Endothelial cell (in vitro differentiated cells): ENCODE results near the gene TAF1A. TPM values are rescaled to one million over a fixed set of nuclear protein-coding genes. Genes with fewer than 3 reads are reported as not detected.

ENCODE experiments used
- DNase-seq: peaks from one replicate; pipeline ENCODE4 v3.0.0; 2021; ENCODE audit warnings: low spot score
- H3K27ac Mint-ChIP-seq: one replicate; pipeline ENCODE4 v1.8.0; 2021; ENCODE audit warnings: mixed read lengths, inconsistent platforms; ENCODE audit not compliant: unreplicated experiment
- H3K27me3 Mint-ChIP-seq: one replicate; pipeline ENCODE4 v1.8.0; 2021; ENCODE audit warnings: mild to moderate bottlenecking, moderate library complexity, mixed read lengths, inconsistent platforms; ENCODE audit not compliant: unreplicated experiment
- H3K36me3 Mint-ChIP-seq: one replicate; pipeline ENCODE4 v1.8.0; 2021; ENCODE audit warnings: mild to moderate bottlenecking, low read depth, mixed read lengths, inconsistent platforms; ENCODE audit not compliant: unreplicated experiment
- H3K4me1 Mint-ChIP-seq: one replicate; pipeline ENCODE4 v1.8.0; 2021; ENCODE audit warnings: mild to moderate bottlenecking, mixed read lengths, inconsistent platforms; ENCODE audit not compliant: unreplicated experiment
- H3K4me3 Mint-ChIP-seq: one replicate; pipeline ENCODE4 v1.8.0; 2021; ENCODE audit warnings: mild to moderate bottlenecking, mixed read lengths, inconsistent platforms; ENCODE audit not compliant: unreplicated experiment
- H3K9me3 Mint-ChIP-seq: one replicate; pipeline ENCODE4 v1.8.0; 2021; ENCODE audit warnings: mixed read lengths, inconsistent platforms; ENCODE audit not compliant: unreplicated experiment
- CTCF ChIP-seq: fragments of 200-600 bp; sonication (generic); IDR thresholded peaks from one replicate; pipeline ENCODE4 v1.5.0; 2021; ENCODE audit warnings: antibody characterized with exemption; ENCODE audit not compliant: unreplicated experiment
- total RNA-seq: library from RNA; stranded (reverse); fragmentation: NEBNext Ultra II Directional; extraction: Animal tissue kit (Norgen Biotek cat#: 25700); gene quantifications from one replicate; pipeline ENCODE4 v1.2.1, GENCODE V29; 2021; ENCODE audit not compliant: unreplicated experiment

TAF1A gene
- total RNA-seq, 1 donor from 2014 or later = 6.6 TPM

DNA sequence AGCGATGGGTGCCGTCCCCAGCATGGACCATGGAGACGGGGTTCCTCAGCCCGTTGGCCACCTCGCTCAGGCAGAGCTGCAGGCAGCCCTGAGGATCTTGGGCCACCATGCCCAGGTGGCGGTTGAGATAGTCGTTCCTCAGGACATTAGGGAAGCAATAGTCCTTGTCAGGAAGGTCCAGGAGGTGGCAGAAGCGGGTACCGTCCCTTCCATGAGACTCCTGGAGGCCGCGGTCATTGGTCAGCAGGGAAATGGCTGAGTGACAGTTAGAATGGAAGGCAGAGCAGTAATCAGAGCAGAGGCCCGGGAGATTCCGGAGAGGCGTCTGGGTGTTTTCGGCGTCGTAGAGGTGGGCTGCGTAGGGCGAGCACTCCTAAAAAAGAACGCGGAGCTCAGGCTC lies 45.9 kb downstream of the TAF1A start:
- Mint-ChIP-seq H3K4me1 (no peaks in the 10 kb centered on the region), H3K27ac (no peak overlapping the region), H3K27me3 (peaks cover 3% of the 10 kb centered on the region), H3K36me3 (no peaks in the 10 kb centered on the region), H3K4me3 (no peak overlapping the region), H3K9me3 (no peaks in the 10 kb centered on the region)
- no peak for TF ChIP-seq CTCF
- DNase-seq = no peak

- TF ChIP-seq CTCF = no peak
- no peaks in the 10 kb centered on the region for H3K36me3 Mint-ChIP-seq
- H3K9me3 Mint-ChIP-seq = no peaks in the 10 kb centered on the region
- no peaks in the 10 kb centered on the region for H3K4me1 Mint-ChIP-seq
- H3K27me3 Mint-ChIP-seq = peaks cover 3% of the 10 kb centered on the region
- no peak overlapping the region for H3K27ac Mint-ChIP-seq
- H3K4me3 Mint-ChIP-seq = no peak overlapping the region
- no peak for DNase-seq
Observed at GRCh38 chr1:222540598-222540995, 49.1 kb downstream of the TAF1A start.

DNA sequence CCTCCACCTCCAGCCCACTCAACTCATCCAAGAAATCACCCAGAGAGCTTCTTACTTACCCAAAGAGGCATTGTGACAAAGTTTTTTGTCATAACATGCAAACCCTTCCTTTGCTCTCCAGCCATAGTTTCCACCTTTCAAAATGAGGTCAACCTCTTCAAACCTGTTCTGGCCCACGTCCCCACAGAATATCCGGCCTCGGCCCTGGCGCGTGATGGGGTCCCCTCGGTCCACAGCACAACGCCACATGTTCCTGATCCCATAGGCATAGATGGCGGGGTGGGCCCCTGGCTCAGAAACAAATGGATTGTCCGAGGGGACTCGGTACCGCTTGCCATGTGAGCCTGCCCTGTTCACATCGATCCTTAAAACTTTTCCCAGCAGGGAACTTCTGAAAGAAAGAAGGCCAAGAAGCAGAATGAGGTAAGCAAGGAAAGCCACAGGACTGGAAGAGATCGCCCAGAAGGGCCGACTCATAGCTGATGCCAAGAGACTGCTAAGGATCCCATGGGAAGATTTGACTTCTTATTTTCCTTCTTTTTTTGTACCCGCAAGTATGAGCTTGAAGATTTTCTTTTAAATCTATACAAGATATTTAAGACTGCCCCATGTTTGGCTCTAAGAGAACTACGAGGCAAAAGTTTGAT lies 49.7 kb downstream of the TAF1A start:
- H3K4me1 Mint-ChIP-seq = no peaks in the 10 kb centered on the region
- H3K4me3 Mint-ChIP-seq = no peak overlapping the region
- DNase-seq = no peak
- no peaks in the 10 kb centered on the region for H3K36me3 Mint-ChIP-seq
- peaks cover 3% of the 10 kb centered on the region for H3K27me3 Mint-ChIP-seq
- TF ChIP-seq CTCF = no peak
- H3K27ac Mint-ChIP-seq = no peak overlapping the region
- no peaks in the 10 kb centered on the region for H3K9me3 Mint-ChIP-seq

DNA sequence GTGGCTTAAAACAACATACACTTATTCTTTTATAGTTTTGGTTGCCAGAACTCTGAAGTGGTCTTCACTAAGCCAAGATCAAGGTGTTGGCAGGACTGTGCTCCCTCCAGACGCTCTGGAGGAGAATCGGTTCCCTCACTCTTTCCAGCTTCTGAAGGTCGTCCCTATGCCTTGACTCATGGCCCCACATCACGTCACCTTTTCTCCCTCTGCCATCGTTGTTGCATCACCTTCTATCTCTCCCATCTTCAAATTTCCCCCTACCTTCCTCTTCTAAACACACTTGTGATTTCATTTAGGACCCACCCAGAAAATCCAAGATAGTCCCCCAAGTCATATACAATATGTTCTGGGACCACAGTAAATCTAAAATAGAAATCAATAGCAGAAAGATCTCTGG lies 54.3 kb downstream of the TAF1A start:
- H3K36me3 Mint-ChIP-seq = peaks cover 3% of the 10 kb centered on the region
- no peak overlapping the region for H3K4me3 Mint-ChIP-seq
- no peaks in the 10 kb centered on the region for H3K9me3 Mint-ChIP-seq
- H3K27ac Mint-ChIP-seq = no peak overlapping the region
- H3K4me1 Mint-ChIP-seq = no peaks in the 10 kb centered on the region
- no peak for DNase-seq
- no peak for TF ChIP-seq CTCF
- no peaks in the 10 kb centered on the region for H3K27me3 Mint-ChIP-seq

DNA sequence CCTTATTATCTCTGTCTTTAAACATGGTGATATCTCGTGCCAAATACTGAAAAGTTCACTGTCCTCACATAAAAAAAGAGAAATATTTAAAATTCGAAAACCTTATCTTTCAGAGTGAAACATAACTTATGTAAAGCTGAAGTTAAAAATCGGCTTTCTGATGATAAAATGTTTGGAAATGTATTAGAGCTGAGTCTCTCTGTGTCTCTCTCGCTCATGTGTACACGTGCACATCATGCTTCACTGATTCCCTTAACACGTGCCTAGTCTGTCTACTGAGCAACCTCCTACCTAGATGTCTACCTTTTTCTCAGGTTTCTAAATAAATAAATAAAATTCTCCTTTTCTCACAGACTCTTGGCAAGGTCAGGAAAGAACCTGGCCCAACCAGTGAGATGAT lies 58.9 kb downstream of the TAF1A start:
- TF ChIP-seq CTCF = no peak
- Mint-ChIP-seq H3K4me3 (no peak overlapping the region), H3K4me1 (no peaks in the 10 kb centered on the region), H3K27me3 (peaks cover 3% of the 10 kb centered on the region), H3K9me3 (no peaks in the 10 kb centered on the region), H3K27ac (no peak overlapping the region), H3K36me3 (peaks cover 3% of the 10 kb centered on the region)
- no peak for DNase-seq
